ENCODE measurements around the gene PIM1.

DNA sequence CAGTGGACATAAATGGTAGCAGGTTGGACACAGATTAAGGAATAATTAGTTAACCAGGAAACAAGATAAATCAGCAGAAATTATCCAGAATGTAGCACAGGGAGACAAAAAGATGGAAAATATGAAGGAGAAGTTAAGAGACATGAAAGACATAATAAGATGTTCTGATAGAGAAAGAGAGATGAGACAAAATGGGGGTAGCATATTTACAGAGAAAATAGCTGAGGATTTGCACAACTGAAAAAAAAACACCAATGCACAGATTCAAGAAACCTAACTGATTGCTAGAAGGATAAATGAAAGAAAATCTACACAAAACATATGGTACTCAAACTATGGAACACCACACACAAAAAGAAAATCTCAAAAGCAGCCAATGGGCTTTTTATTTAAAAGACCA is 53.0 kb downstream of the PIM1 start:
- TF ChIP-seq, protein P1, sequence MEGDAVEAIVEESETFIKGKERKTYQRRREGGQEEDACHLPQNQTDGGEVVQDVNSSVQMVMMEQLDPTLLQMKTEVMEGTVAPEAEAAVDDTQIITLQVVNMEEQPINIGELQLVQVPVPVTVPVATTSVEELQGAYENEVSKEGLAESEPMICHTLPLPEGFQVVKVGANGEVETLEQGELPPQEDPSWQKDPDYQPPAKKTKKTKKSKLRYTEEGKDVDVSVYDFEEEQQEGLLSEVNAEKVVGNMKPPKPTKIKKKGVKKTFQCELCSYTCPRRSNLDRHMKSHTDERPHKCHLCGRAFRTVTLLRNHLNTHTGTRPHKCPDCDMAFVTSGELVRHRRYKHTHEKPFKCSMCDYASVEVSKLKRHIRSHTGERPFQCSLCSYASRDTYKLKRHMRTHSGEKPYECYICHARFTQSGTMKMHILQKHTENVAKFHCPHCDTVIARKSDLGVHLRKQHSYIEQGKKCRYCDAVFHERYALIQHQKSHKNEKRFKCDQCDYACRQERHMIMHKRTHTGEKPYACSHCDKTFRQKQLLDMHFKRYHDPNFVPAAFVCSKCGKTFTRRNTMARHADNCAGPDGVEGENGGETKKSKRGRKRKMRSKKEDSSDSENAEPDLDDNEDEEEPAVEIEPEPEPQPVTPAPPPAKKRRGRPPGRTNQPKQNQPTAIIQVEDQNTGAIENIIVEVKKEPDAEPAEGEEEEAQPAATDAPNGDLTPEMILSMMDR (IDR thresholded peaks at IDR 0.05), result no peak
- no peak for TF ChIP-seq POLR2A (IDR thresholded peaks at IDR 0.05)
